GM18520 (cell line): ENCODE data around the gene SRC.

Experiments
- ATAC-seq: cut with Tn5 transposase; IDR thresholded peaks from one replicate; pipeline ENCODE4 v1.9.1; 2021; ENCODE audit not compliant: unreplicated experiment

SRC gene

GRCh38 chr20:37422791-37423286 is 76.9 kb downstream of the SRC start:
- no peak for ATAC-seq

GRCh38 chr20:37423545-37423944 is 77.6 kb downstream of the SRC start:
- no peak for ATAC-seq

- no peak for ATAC-seq
These were observed 78.3 kb downstream of the SRC start for GRCh38 chr20:37424062-37424851.

GRCh38 chr20:37425103-37425625 is 79.2 kb downstream of the SRC start:
- ATAC-seq = no peak

- no peak for ATAC-seq
These were observed 80.2 kb downstream of the SRC start for GRCh38 chr20:37426106-37426505.

GRCh38 chr20:37426978-37427377 is 81.0 kb downstream of the SRC start:
- ATAC-seq = no peak

- no peak for ATAC-seq
These were observed 84.1 kb downstream of the SRC start for GRCh38 chr20:37430044-37430443.

GRCh38 chr20:37430778-37431460 is 85.0 kb downstream of the SRC start:
- no peak for ATAC-seq

- no peak for ATAC-seq
These were observed 85.8 kb downstream of the SRC start for GRCh38 chr20:37431786-37432185.

GRCh38 chr20:37432606-37433005 is 86.7 kb downstream of the SRC start:
- no peak for ATAC-seq

GRCh38 chr20:37435607-37436006 is 89.7 kb downstream of the SRC start:
- no peak for ATAC-seq

GRCh38 chr20:37436527-37437186 is 90.7 kb downstream of the SRC start:
- no peak for ATAC-seq

- ATAC-seq = no peak
These were observed 91.7 kb downstream of the SRC start for GRCh38 chr20:37437676-37438075.

- ATAC-seq = no peak
These were observed 92.7 kb downstream of the SRC start for GRCh38 chr20:37438464-37439222.

GRCh38 chr20:37439223-37439933 is 93.4 kb downstream of the SRC start:
- ATAC-seq = no peak

- no peak for ATAC-seq
These were observed 95.1 kb downstream of the SRC start for GRCh38 chr20:37441023-37441422.

- ATAC-seq = no peak
These were observed 96.6 kb downstream of the SRC start for GRCh38 chr20:37442547-37442946.

GRCh38 chr20:37442986-37443385 is 97.0 kb downstream of the SRC start:
- ATAC-seq = no peak

GRCh38 chr20:37443596-37443995 is 97.7 kb downstream of the SRC start:
- no peak for ATAC-seq

GRCh38 chr20:37445041-37445440 is 99.1 kb downstream of the SRC start:
- ATAC-seq = no peak
